Fibroblast of the aortic adventitia (primary cell): ENCODE measurements around the gene GYS2. TPM values are rescaled to one million over a fixed set of nuclear protein-coding genes. Genes with fewer than 3 reads are reported as not detected.
"Not testable (repeated sequence)": the region's sequence is repeated elsewhere in the genome, so short reads cannot be mapped to it uniquely, and the experiment has no call there.

ENCODE experiments used
- DNase-seq: peaks from one replicate; pipeline ENCODE4 v3.0.0-alpha.2; 2010; ENCODE audit warnings: low read depth
- H3K4me3 ChIP-seq: 2 replicates; pipeline ENCODE4 v1.5.1; 2011; ENCODE audit warnings: low read depth, mild to moderate bottlenecking, control low read depth, low read length, moderate library complexity
- total RNA-seq: library from RNA; depleted of rRNA; stranded (reverse); fragments of >200 nt; gene quantifications from 2 replicates; pipeline ENCODE4 v1.2.3, GENCODE V29; 2012; ENCODE audit warnings: low replicate concordance
- TF ChIP-seq, protein P1 (sequence below): IDR thresholded peaks from 2 replicates; pipeline ENCODE4 v1.5.1; 2011; ENCODE audit warnings: mild to moderate bottlenecking, low read length, control low read depth, inconsistent platforms; ENCODE audit not compliant: insufficient read depth

The GYS2 gene
- total RNA-seq, 1 donor = not detected

DNA sequence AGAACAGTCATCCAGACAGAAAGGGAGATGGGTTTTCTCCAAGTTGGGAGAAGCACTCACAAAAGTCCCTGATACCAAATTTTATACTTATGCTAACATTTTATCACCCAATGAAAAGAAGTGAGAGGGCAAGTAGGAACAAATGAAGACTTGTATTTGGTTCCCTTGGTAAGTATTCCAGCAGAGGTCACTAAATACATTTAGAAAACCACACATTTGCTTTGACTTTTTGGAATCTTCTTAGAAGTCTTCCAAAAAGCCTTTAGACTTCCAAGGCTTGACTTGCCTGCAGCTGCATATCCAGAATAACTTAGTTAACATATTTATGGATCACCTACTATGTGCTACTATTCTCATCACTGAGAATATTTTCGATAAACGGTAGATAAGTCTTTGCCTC lies 3.1 kb upstream of the GYS2 start:
- peak; percentile 63 for DNase-seq
- TF ChIP-seq, protein P1, sequence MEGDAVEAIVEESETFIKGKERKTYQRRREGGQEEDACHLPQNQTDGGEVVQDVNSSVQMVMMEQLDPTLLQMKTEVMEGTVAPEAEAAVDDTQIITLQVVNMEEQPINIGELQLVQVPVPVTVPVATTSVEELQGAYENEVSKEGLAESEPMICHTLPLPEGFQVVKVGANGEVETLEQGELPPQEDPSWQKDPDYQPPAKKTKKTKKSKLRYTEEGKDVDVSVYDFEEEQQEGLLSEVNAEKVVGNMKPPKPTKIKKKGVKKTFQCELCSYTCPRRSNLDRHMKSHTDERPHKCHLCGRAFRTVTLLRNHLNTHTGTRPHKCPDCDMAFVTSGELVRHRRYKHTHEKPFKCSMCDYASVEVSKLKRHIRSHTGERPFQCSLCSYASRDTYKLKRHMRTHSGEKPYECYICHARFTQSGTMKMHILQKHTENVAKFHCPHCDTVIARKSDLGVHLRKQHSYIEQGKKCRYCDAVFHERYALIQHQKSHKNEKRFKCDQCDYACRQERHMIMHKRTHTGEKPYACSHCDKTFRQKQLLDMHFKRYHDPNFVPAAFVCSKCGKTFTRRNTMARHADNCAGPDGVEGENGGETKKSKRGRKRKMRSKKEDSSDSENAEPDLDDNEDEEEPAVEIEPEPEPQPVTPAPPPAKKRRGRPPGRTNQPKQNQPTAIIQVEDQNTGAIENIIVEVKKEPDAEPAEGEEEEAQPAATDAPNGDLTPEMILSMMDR = peak; percentile 36
- no peak overlapping the region for H3K4me3 ChIP-seq

- no peak overlapping the region for H3K4me3 ChIP-seq
- TF ChIP-seq, protein P1 = no peak
Observed at GRCh38 chr12:21606175-21606574, 1.5 kb upstream of the GYS2 start.

GRCh38 chr12:21602774-21603173 lies 1.9 kb downstream of the GYS2 start:
- no peak overlapping the region for H3K4me3 ChIP-seq
- TF ChIP-seq, protein P1 = no peak
- DNase-seq = no peak

More at GRCh38 chr12:21606175-21606574, 1.5 kb upstream of the GYS2 start:
- DNase-seq = no peak

DNA sequence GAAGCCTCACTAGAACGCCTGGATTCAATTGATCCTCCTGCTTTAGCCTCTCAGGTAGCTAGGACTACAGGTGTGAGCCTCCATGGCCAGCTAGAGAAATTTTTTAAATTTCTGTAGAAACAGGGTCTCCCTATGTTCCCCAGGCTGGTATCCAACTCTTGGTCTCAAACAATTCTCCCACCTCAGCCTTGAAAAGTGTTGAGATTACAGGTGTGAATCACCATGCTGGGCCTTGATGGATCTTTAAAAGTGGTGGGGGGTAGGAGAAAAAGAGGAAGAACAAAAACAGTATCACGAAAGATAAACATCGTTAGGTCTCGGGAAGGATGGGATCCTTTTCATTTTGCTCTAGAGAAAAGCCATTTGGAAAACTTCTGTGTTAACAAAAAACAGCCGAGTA lies 4.5 kb downstream of the GYS2 start:
- DNase-seq = no peak
- TF ChIP-seq, protein P1 = no peak
- no peak overlapping the region for H3K4me3 ChIP-seq

DNA sequence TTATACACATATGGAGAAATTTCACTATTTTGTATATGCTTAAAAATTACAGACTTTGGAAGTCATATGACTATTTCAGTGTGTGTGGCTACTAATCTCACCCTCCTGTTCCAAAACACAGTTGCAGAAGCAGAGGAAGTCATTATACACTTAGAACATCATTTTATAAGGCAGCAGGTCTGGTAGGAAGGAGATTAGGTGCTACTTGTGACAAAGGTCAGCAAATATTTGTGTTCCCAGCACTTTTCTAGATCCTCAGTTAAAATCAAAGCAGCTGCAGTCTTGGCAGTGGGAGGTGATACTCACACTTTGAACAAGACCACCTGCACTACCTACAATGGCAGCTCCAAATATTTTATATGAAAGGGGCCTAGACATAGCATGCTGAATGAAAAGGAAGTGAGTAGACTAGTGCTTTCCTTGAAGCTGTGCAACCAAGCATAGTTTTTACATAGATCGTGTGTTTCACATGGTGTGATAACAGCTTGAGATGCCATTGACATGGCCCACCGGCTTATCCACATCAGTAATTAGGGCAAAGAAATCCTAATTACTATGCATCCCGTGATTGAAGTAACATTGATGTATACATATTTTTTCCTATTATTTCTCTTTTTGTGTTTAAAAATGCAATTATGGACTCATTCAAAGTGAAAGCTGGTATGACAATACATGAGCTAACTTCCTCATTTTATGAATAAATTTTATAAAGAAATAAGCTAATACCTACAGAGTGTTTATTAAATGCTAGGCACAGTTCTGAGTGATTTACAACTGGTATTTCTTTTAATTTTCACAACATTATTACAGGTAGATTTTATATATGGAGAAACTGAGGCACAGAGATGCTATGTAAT lies 5.3 kb downstream of the GYS2 start:
- TF ChIP-seq, protein P1 = no peak
- H3K4me3 ChIP-seq = no peak overlapping the region
- DNase-seq = no peak

- no peak for DNase-seq
- H3K4me3 ChIP-seq = no peak overlapping the region
- TF ChIP-seq, protein P1 = no peak
Observed at GRCh38 chr12:21598651-21599050, 6.0 kb downstream of the GYS2 start.

DNA sequence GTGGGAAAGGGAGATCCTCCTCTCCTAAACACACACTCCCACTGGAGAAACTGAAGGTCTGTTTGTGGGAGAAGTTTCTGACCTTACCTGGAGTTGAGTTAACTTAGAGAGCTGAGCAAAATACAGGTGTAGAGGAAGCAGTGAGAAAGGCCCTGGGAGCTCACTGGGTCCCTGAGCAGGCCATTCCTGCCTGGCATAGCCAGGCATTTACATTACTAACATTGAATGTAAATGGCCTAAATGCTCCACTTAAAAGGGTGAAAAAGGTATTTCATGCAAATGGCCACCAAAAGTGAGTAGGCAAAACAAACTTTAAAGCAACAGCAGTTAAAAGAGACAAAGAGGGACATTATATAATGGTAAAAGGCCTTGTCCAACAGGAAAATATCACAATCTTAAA lies 9.3 kb downstream of the GYS2 start:
- H3K4me3 ChIP-seq, DNase-seq: not testable (repeated sequence)
